Kidney glomerular epithelial cell (primary cell): ENCODE results near the gene NMT1.

Source experiments
- DNase-seq: peaks from one replicate; lab custom pipeline; 2025; lab: John Stamatoyannopoulos, UW

NMT1 gene

DNA sequence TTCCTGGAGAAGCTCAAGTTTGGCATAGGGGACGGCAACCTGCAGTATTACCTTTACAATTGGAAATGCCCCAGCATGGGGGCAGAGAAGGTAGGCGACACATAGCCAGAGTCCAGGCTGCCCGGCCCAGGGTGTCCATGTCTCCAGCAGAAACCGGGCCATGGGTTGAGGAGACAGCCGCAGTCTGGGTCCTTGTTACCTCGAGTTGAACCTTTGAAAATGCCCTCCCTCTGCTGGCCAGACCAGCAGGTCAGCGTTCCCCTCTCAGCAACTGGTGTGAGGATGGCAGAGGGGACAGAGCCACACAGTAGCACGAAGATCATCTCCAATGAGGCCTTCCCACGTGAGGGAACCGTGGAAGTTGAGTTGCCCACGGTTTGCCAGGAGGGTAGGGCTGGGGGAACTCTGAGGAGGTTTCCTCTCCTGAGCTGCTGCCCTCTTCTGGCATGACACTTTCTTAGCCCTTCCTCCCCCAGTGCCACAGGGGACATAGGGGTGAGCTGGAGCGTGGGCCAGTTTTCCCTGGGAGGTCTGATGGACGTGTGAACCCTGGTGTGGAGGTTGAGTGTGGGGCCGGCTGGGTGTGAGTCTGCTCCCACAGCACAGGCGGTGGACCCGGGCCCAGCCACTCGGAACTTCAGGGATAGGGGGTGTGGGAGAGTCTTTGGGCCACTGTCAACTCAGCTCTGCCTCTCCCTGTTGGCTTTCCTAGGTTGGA, 43.9 kb downstream of the NMT1 start:
- DNase-seq: no peak

- DNase-seq: no peak
These were observed 45.0 kb downstream of the NMT1 start for GRCh38 chr17:45106096-45106495.

DNA sequence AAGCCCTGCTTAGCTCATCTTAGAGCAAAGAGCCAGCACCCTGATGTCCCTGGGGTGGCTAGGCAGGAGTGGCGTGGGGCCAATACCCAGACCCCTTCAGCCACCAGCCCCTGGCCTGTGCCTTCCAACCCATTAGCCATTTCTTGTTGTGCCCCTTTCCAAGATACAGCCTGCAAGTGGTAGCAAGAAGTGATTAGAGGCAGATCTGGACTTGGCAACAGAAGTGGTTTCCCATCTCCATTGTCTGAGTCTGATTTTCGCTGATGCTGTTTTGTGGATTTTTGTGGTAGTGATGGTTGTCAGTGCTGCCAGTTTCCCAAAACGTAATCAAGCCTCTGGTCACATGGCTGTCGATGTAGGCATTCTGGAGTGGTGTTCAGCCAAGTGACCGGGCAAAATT, 45.5 kb downstream of the NMT1 start:
- DNase-seq: no peak

DNA sequence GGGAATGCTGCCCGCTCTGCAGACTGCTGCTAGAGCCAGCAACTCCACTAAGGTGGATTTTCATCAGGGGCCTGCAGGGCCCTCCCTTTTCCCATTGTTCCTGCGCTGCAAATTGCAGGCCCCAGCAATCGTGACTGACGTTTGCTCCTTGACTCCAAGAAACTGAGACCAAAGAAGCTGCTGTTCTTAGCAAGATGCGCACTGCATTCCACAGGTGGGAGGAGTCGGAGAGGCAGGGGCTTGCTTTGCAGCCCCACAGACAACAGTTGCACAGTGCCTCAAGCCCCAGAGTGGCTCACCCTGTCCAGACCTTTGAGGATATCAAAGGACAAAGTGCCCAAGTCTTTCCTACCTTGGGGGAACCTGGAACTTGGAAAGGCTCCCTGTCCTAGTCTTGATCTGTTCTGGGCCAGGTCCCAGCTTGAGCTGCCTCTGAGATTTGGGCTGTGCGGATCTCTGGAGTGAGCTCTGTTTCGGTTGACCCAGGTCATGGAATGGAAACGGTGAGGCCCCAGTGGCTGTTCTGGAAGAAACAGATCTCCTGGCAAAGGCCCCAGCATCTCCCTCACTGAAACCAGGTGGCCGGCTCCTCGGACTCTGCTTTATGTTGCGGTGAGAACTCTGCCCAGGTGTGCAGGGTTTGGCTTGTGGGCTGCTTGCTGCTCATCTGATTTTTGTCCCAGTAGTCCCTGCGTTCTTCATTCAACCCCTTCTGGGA, 46.3 kb downstream of the NMT1 start:
- no peak for DNase-seq

DNA sequence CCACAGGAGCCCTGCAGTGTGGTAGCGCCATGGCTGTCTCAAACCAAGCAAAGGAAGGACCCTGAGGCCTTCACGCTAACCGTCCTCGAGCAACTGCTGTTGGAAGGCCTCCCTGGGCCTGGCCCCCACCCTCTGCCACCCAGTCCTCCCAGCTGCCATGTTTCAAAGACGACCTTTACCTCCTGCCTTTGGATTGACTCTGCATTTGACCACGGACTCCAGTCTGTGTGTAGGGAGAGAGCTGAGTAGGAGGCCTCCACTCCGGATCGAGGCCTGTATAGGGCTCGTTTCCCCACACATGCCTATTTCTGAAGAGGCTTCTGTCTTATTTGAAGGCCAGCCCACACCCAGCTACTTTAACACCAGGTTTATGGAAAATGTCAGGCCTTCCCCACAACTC, 46.9 kb downstream of the NMT1 start:
- DNase-seq: no peak

DNA sequence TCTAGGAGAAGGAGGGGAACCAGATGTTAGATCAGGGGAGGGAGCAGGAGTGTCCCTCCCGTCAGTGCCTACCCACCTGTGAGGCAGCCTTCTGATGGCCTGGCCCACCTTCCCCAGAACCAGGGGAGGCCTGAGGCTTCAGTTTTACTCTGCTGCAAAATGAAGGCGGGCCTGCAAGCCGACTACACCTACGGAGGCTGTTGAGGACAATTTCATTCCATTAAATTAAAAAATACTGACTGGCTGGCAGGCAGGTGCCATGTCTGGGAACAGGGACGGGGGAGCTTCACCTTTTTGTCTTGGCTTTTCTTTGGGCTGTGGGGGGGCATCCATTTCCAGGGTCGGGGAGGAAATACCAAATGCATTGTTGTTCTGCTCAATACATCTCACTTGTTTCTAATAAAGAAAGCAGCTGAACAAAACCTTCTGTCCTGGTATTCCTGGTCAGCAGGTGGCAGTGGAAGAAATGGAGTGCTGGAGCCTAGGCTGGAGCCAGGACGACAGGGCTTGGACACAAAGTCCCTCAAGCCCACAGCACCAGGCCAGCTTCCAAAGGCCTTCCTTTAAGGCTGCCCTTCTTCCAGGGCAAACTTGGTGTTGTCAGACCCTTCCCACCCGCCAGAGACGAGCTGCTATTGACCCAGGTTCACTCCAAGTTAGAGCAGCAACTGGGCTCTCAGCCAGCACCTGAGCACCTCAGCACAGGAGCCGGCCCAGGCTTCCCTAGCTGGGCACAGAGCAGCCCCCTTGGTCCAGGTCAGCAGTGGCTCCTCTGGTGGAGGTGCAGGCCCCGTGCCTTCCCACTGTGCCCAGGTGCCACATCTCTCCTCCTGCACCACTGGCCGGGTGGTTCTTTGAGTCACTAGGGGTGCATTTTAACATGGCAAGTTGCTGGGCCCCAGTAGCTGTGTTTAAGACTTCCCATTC, 47.7 kb downstream of the NMT1 start:
- DNase-seq: no peak

GRCh38 chr17:45110676-45111611, 49.8 kb downstream of the NMT1 start:
- no peak for DNase-seq

DNA sequence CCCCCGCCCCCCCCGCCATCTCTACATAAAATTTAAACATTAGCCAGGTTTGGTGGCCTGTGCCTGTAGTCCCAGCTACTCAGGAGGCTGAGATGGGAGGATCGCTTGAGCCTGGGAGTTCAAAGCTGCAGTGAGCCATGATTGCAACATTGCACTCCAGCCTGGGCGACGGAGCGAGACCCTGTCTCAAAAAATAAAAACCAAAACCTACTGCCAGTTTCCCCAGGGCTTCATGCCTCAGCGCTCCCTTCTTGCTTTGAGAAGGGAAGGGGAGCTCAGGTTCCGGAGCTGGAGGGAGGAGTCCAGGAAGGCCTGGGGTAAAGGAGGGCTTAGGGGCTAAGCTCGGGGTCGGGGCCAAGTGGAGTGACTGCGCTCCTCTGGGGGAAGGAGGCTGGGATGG, 50.7 kb downstream of the NMT1 start:
- peak; percentile 6 for DNase-seq

GRCh38 chr17:45112559-45113423, 51.7 kb downstream of the NMT1 start:
- no peak for DNase-seq

- no peak for DNase-seq
These were observed 52.3 kb downstream of the NMT1 start for GRCh38 chr17:45113424-45113754.

- no peak for DNase-seq
These were observed 53.2 kb downstream of the NMT1 start for GRCh38 chr17:45114117-45114932.

DNA sequence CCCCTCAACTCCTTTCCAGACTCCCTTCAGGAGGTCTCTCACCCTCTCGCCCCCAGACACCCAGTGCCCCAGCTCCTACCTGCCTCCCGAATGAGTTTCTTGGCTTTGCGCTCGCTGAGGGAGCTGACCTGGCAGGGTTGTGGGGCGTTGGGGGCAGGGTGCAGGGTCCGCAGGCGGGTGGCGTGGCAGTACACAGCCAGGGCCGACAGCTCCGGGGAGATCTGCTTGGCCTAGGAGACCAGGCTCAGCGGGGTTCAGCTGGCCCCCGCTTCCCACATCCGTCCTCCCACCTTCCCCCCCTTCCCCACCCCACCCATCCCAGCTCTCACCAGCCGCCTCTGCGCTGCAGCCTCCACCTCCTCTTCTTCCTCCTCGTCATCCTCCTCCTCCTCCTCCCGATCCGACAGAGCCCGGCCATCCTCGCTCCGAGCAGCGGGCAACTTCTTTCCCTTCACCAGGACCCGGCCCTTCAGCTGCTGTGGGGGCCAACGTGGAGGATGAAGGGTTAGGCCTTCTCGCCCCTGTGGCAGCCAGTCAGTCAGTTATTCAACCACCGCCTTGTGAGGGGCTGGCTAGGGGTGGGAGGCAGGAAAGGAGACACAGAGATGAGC, 54.0 kb downstream of the NMT1 start:
- DNase-seq: no peak

- DNase-seq: no peak
These were observed 54.8 kb downstream of the NMT1 start for GRCh38 chr17:45115871-45116270.

DNA sequence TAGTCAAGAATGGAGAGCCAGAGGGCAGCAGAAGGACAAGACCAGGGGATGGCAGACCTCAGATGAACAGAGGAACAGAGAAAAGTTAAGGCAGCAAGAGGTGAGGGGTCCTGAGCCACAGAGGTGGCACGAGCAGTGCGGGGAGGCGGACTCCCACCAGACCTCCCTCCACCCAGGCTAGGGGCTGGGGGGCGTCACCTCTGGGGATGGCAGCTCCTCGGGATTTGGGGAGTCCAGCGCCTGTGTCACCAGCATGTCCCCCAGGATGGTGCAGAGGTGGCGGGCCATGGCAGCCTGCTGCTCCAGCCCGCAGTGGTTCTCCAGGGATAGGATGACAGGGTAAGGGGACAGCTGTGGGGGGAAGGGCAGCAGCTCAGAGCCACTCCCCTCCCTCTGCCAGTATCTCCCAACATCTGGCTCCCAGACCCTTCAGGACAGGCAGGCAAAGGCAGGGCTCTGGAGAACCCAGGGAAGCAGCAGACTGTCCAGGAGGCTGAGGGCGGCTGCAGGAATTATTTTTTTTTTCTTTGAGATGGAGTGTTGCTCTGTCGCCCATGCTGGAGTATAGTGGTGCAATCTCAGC, 55.4 kb downstream of the NMT1 start:
- no peak for DNase-seq

DNA sequence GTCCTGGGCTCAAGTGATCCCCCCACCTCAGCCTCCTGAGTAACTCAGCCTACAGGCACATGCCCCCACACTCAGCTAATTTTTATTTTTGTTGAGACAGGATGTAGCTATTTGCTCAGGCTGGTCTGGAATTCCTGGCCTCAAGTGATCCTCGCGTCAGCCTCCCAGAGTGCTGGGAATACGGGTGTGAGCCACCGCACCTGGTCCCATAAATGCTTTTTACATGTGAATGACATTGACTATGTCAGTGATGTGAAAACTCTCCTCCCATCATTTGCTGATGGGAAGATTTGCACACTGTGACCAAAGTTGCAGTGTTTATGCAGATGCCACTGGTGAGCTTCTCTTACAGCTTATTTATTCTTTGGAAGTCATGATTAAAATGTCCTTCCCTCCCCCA, 56.2 kb downstream of the NMT1 start:
- no peak for DNase-seq

- DNase-seq: no peak
These were observed 56.9 kb downstream of the NMT1 start for GRCh38 chr17:45117848-45118646.

- DNase-seq: no peak
These were observed 57.6 kb downstream of the NMT1 start for GRCh38 chr17:45118691-45119090.

DNA sequence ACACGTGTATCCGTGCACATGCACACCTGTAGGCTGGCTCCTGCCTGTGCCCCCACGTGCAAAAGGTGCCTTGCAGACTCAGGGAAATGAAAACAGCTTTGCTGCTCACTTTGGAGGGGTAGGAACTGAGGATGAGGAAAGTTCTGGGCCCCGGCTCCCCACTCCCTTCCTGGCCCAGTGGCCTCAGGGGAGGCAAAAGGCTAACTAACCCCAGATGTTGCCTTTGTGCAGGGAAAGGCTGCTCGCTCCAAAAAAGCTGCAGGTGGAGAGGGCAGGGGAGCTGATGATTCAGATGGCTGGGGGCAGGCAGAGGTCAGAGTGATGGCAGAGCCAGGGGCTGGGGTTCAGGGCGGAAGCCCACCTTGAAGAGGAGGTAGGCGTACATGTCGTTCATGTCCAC, 58.8 kb downstream of the NMT1 start:
- no peak for DNase-seq
